Glutamatergic neuron (in vitro differentiated cells): ENCODE data around the gene LCE2A. TPM values are rescaled to one million over a fixed set of nuclear protein-coding genes. Genes with fewer than 3 reads are reported as not detected.

Source experiments
- DNase-seq: peaks from one replicate; pipeline ENCODE4 v3.0.0; 2022
- H3K27ac Mint-ChIP-seq: one replicate; pipeline ENCODE4 v1.8.0; 2020; ENCODE audit warnings: mild to moderate bottlenecking, mixed read lengths, inconsistent platforms; ENCODE audit not compliant: unreplicated experiment
- H3K27me3 Mint-ChIP-seq: one replicate; pipeline ENCODE4 v1.8.0; 2020; ENCODE audit warnings: mild to moderate bottlenecking, moderate library complexity, mixed read lengths, inconsistent platforms; ENCODE audit not compliant: unreplicated experiment
- H3K36me3 Mint-ChIP-seq: one replicate; pipeline ENCODE4 v1.8.0; 2020; ENCODE audit warnings: mild to moderate bottlenecking, mixed read lengths, inconsistent platforms; ENCODE audit not compliant: unreplicated experiment
- H3K4me1 Mint-ChIP-seq: one replicate; pipeline ENCODE4 v1.8.0; 2020; ENCODE audit warnings: mild to moderate bottlenecking, low read depth, mixed read lengths, inconsistent platforms; ENCODE audit not compliant: unreplicated experiment
- H3K4me3 Mint-ChIP-seq: one replicate; pipeline ENCODE4 v1.8.0; 2020; ENCODE audit warnings: mild to moderate bottlenecking, mixed read lengths, inconsistent platforms; ENCODE audit not compliant: unreplicated experiment
- H3K9me3 Mint-ChIP-seq: one replicate; pipeline ENCODE4 v1.8.0; 2020; ENCODE audit warnings: mild to moderate bottlenecking, moderate library complexity, mixed read lengths, inconsistent platforms; ENCODE audit not compliant: unreplicated experiment
- CTCF ChIP-seq: fragments of 200-600 bp; sonication (generic); IDR thresholded peaks from one replicate; pipeline ENCODE4 v1.5.0; 2021; ENCODE audit not compliant: partially characterized antibody, unreplicated experiment
- total RNA-seq: library from RNA; stranded (reverse); fragmentation: NEBNext Ultra II Directional; extraction: Animal tissue kit (Norgen Biotek cat#: 25700); gene quantifications from one replicate; pipeline ENCODE4 v1.2.1, GENCODE V29; 2021; ENCODE audit not compliant: unreplicated experiment

Gene LCE2A
- total RNA-seq, 1 donor from 2014 or later, result not detected

GRCh38 chr1:152747831-152748230, 49.7 kb downstream of the LCE2A start:
- H3K9me3 Mint-ChIP-seq, result no peaks in the 10 kb centered on the region
- no peak overlapping the region for H3K4me3 Mint-ChIP-seq
- DNase-seq, result no peak

More at GRCh38 chr1:152747831-152748230, 49.7 kb downstream of the LCE2A start:
- TF ChIP-seq CTCF, result no peak
- Mint-ChIP-seq H3K27ac (no peak overlapping the region), H3K4me1 (no peaks in the 10 kb centered on the region), H3K36me3 (no peaks in the 10 kb centered on the region), H3K27me3 (peaks cover 3% of the 10 kb centered on the region)

Other genes starting within 250 kb of the LCE2A start
- gene LCE5A, start 187.5 kb upstream of the LCE2A start, total RNA-seq, result not detected
- gene CRCT1, start 183.9 kb upstream of the LCE2A start, total RNA-seq, result not detected
- not detected for gene LCE3E, start 131.6 kb upstream of the LCE2A start, total RNA-seq
- not detected for gene LCE3D, start 117.8 kb upstream of the LCE2A start, total RNA-seq
- not detected for gene LCE3C, start 98.1 kb upstream of the LCE2A start, total RNA-seq
- not detected for gene LCE3B, start 84.5 kb upstream of the LCE2A start, total RNA-seq
- gene LCE3A, start 75.2 kb upstream of the LCE2A start, total RNA-seq, result not detected
- gene LCE2D, start 35.0 kb upstream of the LCE2A start, total RNA-seq, result not detected
- not detected for gene LCE2C, start 23.1 kb upstream of the LCE2A start, total RNA-seq
- gene LCE2B, start 12.2 kb upstream of the LCE2A start, total RNA-seq, result not detected
- gene LCE4A, start 9.8 kb downstream of the LCE2A start, total RNA-seq, result not detected
- not detected for gene KPRP, start 59.7 kb downstream of the LCE2A start, total RNA-seq
- gene LCE1F, start 76.8 kb downstream of the LCE2A start, total RNA-seq, result not detected
- gene LCE1E, start 87.9 kb downstream of the LCE2A start, total RNA-seq, result not detected
- gene LCE1D, start 98.4 kb downstream of the LCE2A start, total RNA-seq, result not detected
- not detected for gene LCE1C, start 108.3 kb downstream of the LCE2A start, total RNA-seq
- gene LCE1B, start 113.6 kb downstream of the LCE2A start, total RNA-seq, result not detected
- gene LCE1A, start 129.1 kb downstream of the LCE2A start, total RNA-seq, result not detected
- gene LCE6A, start 144.5 kb downstream of the LCE2A start, total RNA-seq, result not detected
- not detected for gene LCE7A, start 161.7 kb downstream of the LCE2A start, total RNA-seq
- not detected for gene SMCP, start 180.0 kb downstream of the LCE2A start, total RNA-seq
- not detected for gene IVL, start 210.2 kb downstream of the LCE2A start, total RNA-seq
- not detected for gene SPRR5, start 248.9 kb downstream of the LCE2A start, total RNA-seq